T47D (cell line): Measurements from ENCODE around the gene CHRNE.
"Not testable (repeated sequence)": the region's sequence is repeated elsewhere in the genome, so short reads cannot be mapped to it uniquely, and the experiment has no call there.

Experiments
- DNase-seq, 2 experiments: peaks; one replicate each; pipeline versions ENCODE4 v3.0.0 to v3.0.0-alpha.2; 2011 to 2012; ENCODE audit warnings: low read depth in 1 of 2, low spot score in 1 of 2
- JUND ChIP-seq: IDR thresholded peaks from 2 replicates; pipeline ENCODE4 v1.6.1; 2012; ENCODE audit warnings: low read depth
- in situ Hi-C: cut with HindIII; loops from 2 replicates; pipeline ENCODE4 v1.10.0; 2016; ENCODE audit warnings: low sequenced_read_pairs, low pct_unique_long_range_greater_than_20kb

Gene CHRNE

DNA sequence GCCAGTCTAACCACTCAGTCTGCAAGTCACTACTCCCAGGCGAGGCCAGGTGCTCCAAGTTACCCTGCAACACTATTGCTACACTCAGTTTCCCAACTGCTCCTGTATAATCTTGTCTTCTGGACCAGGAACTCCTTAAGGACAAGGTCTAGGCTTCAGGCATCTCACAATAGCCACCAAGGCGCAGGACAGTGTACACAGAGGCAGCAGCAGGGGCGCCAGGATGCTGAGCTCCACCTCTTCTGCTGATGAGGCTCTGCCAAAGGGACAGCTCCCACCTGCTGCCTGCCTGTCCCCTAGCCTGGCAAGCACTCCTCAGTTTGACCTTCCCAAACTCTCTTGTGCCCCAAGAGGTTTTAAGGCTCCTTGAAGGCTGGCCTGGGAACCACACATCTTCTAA, 33.5 kb upstream of the CHRNE start:
- TF ChIP-seq JUND: no peak
- no peak for DNase-seq
- in situ Hi-C loops: no loop called here

DNA sequence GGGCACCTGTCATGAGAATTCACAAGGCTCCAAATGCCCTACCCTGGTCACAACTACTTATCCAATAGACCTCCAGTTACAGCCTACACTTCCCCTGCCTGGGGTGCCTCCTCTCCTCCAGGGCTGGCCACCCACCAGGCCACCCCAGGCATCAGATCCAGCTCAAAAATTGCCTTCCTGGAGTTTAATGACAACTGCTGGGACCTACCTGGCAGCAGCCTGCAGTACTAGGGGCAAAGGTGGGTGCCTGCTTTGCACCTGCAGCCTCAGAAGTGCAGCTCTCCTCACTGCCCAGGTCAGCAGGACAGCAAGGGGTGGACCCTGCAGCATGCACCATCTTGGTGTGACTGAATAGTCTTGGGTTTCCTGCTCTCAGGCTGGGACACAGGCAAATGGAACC, 32.8 kb upstream of the CHRNE start:
- no peak for TF ChIP-seq JUND
- no peak for DNase-seq
- in situ Hi-C loops: no loop called here

DNA sequence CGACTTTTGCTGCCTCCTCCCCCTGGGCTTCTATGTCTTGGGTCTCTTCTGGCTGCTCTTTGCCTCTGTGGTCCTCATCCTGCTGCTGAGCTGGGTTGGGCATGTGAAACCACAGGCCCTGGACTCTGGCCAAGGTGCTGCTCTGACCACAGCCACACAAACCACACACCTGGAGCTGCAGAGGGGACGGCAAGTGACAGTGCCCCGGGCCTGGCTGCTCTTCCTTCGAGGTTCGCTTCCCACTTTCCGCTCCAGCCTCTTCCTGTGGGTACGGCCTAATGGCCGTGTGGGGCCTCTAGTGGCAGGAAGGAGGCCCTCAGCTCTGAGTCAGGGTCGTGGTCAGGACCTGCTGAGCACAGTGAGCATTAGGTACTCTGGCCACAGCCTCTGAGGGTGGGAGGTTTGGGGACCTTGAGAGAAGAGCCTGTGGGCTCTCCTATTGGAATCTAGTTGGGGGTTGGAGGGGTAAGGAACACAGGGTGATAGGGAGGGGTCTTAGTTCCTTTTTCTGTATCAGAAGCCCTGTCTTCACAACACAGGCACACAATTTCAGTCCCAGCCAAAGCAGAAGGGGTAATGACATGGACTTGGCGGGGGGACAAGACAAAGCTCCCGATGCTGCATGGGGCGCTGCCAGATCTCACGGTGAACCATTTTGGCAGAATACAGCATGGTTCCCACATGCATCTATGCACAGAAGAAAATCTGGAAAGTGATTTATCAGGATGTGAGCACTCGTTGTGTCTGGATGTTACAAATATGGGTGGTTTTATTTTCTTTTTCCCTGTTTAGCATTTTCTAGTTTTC, 31.5 kb upstream of the CHRNE start:
- no peak for TF ChIP-seq JUND
- DNase-seq: peak in 1 of 2 experiments; percentile 50
- in situ Hi-C loops: no loop called here

DNA sequence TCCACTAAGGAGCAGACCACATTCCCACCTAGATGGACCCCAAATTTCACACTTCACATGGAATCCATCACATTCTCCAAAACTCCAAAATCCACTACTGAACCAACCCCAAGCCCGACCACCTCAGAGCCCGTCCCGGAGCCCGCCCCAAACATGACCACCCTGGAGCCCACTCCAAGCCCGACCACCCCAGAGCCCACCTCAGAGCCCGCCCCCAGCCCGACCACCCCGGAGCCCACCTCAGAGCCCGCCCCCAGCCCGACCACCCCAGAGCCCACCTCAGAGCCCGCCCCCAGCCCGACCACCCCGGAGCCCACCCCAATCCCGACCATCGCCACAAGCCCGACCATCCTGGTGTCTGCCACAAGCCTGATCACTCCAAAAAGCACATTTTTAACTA, 30.7 kb upstream of the CHRNE start:
- in situ Hi-C loops: no loop called here
- DNase-seq: no peak
- TF ChIP-seq JUND: no peak

DNA sequence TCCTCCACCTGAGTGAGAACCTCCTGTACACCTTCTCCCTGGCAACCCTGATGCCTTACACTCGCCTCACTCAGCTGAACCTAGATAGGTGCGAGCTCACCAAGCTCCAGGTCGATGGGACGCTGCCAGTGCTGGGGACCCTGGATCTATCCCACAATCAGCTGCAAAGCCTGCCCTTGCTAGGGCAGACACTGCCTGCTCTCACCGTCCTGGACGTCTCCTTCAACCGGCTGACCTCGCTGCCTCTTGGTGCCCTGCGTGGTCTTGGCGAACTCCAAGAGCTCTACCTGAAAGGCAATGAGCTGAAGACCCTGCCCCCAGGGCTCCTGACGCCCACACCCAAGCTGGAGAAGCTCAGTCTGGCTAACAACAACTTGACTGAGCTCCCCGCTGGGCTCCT, 29.9 kb upstream of the CHRNE start:
- TF ChIP-seq JUND: no peak
- in situ Hi-C loops: no loop called here

DNA sequence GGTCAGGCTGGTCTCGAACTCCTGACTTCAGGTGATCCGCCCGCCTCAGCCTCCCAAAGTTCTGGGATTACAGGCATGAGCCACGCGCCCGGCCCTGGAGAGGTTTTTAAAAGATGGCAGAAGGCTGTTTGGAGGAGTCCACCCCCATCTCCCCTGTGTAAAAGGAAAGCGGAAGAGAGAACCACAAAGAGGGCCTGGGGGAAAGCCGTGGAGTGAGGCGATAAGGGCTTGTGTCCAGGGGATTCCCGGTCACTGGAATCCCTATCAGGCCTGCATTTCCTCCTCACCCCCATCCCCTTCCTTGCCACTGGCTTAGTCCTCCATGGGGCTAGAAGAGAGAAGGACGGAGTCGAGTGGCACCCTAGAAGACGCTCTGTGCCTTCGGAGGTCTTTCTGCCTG, 29.1 kb upstream of the CHRNE start, which contains the start of gene GP1BA:
Gene GP1BA (plus strand): TSS at position 315 of the 400 bp plus-strand sequence. CDS start 328 bp downstream, outside the sequence.
- in situ Hi-C loops: no loop called here
- no peak for TF ChIP-seq JUND
- no peak for DNase-seq

More for the DNA sequence above, 29.9 kb upstream of the CHRNE start:
- no peak for DNase-seq

DNA sequence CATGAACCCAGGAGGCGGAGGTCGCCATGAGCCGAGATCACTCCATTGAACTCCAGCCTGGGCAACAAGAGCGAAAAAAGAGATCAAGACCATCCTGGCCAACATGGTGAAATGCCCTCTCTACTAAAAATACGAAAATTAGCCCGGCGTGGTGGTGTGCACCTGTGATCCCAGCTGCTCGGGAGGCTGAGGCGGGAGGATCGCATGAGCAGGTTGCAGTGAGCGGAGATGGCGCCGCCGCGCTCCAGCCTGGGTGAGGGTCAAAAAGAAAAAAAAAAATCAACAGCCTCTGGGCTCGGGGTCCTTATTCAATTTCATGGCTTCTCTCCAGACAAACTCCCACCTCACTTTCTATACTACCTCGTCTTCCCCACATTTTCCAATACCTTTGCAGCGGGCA, 26.0 kb upstream of the CHRNE start:
- TF ChIP-seq JUND: no peak
- no peak for DNase-seq
- in situ Hi-C loops: no loop called here

DNA sequence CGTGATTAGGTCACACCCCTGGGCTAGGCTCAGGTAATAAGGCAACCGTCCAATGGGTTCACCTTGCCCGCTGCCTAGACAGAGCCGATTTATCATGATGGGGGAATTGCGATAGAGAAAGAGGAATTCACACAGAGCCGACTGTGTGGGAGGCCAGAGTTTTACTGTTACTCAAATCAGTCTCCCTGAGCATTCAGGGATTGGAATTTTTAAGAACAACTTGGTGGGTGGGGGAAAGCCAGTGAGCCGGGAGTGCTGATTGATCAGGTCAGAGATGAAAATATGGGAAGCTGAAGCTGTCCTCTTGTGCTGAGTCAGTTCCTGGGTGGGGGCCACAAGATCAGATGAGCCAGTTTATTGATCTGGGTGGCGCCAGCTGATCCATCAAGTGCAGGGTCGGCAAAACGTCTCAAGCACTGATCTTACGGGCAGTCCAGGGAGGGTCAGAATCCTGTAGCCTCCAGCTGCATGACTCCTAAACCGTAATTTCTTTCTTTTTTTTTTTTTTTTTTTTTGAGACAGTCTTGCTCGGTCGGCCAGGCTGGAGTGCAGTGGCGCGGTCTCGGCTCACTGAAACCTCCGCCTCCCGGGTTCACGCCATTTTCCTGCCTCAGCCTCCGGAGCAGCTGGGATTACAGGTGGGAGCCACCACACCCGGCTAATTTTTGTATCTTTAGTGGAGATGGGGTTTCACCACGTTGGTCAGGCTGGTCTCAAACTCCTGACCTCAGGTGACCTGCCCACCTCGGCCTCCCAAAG, 23.9 kb upstream of the CHRNE start:
- DNase-seq: not testable (repeated sequence)

DNA sequence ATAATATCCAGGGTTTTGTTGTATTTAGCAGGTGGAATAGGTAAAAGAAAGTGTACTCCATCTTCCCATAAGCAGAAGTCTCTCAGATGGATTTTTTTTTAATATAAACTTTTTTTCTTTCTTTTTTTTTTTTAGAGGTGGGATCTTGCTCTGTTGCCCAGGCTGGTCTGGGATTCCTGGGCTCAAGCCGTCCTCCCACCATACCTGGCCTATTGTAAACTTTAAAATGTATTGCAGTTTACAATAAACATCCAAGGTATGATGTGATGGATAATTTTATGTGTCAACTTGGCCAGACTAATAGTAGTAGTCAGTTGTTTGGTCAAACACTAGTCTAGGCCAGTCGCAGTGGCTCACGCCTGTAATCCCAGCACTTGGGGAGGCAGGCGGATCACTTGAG, 18.4 kb upstream of the CHRNE start:
- DNase-seq: no peak
- in situ Hi-C loops: no loop called here
- no peak for TF ChIP-seq JUND

More for the DNA sequence above, 23.9 kb upstream of the CHRNE start:
- in situ Hi-C loops: not testable (repeated sequence)

DNA sequence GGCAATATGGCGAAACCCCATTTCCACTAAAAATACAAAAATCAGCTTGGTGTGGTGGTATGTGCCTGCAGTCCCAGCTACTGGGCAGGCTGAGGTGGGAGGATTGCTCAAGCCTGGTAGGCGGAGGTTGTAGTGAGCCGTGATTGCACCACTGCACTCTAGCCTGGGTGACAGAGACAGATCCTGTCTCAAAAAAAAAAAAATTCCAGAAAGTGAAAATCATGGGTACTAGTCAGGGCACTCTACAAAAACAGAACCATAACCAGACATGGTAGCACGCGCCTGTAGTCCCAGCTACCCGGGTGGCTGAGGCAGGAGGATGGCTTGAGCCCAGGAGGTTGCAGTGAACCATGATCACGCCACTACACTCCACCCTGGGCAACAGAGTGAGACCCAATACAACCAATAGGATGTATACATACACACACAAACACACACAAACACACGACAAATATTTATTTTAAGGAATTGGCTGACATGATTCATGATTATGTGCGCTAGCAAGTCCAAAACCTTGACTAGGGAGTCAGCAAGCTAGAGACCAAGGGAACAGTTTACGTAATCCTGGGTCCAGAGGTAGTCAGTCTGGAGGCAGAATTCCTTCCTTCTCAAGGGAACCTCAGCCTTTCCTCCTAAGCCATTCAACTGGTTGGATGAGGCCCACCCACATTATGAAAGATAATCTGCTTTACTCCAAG, 17.6 kb upstream of the CHRNE start:
- in situ Hi-C loops: no loop called here
- TF ChIP-seq JUND: no peak
- DNase-seq: no peak

DNA sequence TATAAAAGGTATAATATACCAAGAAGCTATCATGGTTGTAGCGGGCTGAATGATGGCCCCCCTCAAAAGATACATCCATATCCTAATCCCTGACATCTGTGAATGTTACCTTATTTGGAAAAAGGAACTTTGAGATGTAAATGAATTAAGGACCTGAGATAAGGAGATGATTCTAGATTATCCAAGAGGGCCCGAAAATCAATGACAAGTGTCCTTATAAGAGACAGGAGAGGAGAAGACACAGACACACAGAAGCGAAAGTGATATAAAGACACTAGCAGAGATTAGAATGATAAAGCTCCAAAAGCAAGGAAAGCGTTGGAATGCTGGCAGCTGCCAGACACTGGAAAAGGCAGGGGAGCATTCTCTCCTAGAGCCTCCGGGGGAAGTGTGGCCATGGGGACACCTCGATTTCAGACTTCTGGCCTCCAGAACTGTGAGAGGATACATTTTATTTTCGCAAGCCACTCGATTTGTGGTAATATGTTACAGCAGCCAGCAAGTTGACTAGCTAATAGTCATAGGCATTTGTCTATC, 16.7 kb upstream of the CHRNE start:
- no peak for DNase-seq
- in situ Hi-C loops: no loop called here
- no peak for TF ChIP-seq JUND

DNA sequence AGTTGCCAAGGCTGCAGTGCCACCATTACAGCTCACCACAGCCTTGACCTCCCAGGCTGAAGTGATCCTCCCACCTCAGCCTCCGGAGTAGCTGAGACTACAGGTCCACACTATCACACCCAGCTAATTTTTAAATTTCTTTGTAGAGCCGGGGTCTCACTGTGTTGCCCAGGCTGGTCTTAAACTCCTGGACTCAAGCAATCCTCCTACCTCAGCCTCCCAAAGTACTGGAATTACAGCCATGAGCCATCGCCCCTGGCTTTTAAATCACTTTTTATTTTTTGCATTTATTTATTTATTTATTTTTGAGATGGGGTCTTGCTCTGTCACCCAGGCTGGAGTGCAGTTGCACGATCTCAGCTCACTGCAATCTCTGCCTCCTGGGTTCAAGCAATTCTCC, 11.7 kb upstream of the CHRNE start:
- in situ Hi-C loops: not testable (repeated sequence)

More for the DNA sequence above, 11.7 kb upstream of the CHRNE start:
- DNase-seq: not testable (repeated sequence)
